GM12872 (cell line): Measurements from ENCODE around the gene CLPSL1.

Experiments
- CTCF ChIP-seq: IDR thresholded peaks from 3 replicates; pipeline ENCODE4 v1.5.1; 2011; ENCODE audit warnings: low read depth, mild to moderate bottlenecking, low read length, moderate library complexity; ENCODE audit not compliant: insufficient read depth

Gene CLPSL1

GRCh38 chr6:35790683-35791082 lies 9.9 kb downstream of the CLPSL1 start:
- no peak for TF ChIP-seq CTCF

GRCh38 chr6:35794536-35795452 lies 14.0 kb downstream of the CLPSL1 start:
- no peak for TF ChIP-seq CTCF

DNA sequence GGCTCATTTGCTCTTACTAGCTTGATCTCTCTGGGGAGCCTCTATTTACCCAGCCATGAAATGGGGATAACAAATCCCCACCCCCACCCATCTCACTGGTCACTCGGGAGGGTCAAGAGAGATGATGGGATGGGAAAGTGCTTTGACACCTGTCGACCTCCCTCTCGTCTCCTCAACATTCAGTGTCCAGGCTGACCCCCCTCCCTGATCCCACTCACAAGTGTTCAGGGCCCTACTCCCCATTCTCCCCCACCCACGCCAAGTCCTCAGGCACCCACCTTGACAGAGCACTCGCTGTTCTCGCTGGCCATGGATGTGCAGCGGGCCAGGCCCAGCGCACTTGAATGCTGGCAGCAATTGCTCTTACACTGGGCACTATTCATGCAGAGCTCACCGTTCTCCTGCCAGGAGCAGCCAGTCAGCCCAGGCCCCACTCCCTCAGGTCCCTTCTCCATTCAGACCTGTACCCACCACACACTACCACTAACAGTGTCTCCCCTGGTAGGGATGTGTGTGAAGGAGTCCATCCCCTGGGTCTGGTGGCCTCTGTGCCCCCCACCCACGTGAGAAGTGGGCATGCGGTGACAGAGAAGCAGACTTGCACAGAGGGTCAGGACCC lies 14.7 kb downstream of the CLPSL1 start:
- no peak for TF ChIP-seq CTCF

- TF ChIP-seq CTCF: no peak
These were observed 15.4 kb downstream of the CLPSL1 start for GRCh38 chr6:35796236-35796635.

DNA sequence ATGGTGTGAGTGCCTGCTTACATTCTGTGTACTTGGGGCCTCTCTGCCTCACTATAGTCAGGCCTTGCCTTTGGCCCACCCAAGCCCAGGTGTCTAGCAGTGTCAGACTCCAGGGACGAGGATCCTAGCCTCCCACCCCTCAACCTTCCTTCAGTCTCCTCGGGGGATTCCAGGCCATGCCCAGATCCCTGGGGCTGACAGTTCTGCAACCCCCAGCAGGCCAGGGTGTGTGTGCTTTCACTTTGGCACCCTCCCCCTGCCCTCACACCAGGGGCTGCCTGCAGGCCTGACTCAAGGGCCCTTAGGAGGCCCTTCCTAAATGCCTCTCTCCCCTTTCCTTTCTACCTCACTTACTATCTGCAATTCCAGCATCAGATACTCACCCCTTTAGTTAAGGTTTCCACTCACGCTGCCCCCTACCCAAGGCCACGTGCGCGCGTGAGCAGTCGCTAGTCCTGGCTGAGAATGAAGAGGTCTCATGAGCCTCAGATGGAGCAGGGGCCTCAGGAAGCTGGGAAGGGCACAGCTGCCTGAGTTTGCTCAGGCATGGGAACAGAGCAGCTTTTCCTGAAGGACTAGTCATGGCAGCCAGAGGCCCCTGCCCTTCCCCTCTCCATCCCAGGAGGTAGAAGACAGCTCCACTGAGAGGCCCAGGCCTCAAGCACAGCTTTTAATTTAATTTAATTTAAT lies 17.2 kb downstream of the CLPSL1 start:
- no peak for TF ChIP-seq CTCF

DNA sequence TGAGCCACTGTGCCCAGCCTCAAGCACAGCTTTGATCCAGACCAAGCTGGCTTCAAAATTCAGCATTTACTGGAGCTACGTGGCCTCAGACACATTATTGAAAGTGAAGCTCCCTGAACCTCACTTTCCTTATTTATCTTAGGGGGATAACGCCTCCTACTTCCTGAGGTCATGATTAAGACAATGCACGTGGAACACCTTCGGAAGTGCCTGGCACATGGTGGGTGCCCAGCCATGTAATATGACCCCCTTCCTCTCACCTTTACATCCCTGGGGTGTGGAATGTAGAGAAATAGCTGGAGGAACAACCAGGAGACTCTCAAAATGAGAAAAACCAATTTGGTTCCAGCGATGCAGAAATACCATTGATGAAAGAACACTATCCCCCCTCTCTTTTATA lies 17.9 kb downstream of the CLPSL1 start:
- TF ChIP-seq CTCF: no peak

DNA sequence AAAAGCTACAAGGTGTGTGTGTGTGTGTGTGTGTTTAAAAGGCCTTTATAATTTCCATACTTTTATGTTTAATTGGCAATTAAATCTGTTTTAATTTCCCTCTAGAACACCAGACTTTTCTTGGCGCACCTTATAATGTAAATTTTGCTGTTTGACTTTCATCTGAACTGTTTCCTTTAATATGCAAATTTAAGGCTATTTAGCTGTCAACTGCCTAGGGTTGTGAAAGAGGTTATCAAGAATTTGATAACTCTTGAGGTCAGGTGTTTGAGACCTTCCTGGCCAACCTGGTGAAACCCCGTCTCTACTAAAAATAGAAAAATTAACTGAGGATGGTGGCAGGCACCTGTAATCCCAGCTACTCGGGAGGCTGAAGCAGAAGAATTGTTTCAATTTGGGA lies 20.3 kb downstream of the CLPSL1 start:
- no peak for TF ChIP-seq CTCF
